Stimulated activated CD8-positive, alpha-beta memory T cell treated with anti-CD3 and anti-CD28 coated beads, Interleukin-4, amount 100 ng/mL, for 1 hour (primary cell): ENCODE results near the gene COL1A2.

Source experiments
- DNase-seq, 2 donors: peaks; one replicate each; pipeline ENCODE4 v3.0.0-alpha.2; 2020; ENCODE audit warnings: low read depth in 2 of 2, low spot score in 1 of 2

Gene COL1A2

GRCh38 chr7:94394437-94395140 is at the start of gene COL1A2:
Gene COL1A2 (plus strand): TSS chr7:94394895. CDS start chr7:94395032, 137 bp downstream.
- DNase-seq, result no peak

GRCh38 chr7:94345907-94346306 is 48.8 kb upstream of the COL1A2 start:
- DNase-seq, result no peak

GRCh38 chr7:94348142-94348541 is 46.6 kb upstream of the COL1A2 start:
- DNase-seq, result no peak

- no peak for DNase-seq
These were observed 44.0 kb upstream of the COL1A2 start for GRCh38 chr7:94350734-94351133.

- DNase-seq, result no peak
These were observed 43.0 kb upstream of the COL1A2 start for GRCh38 chr7:94351703-94352102.

GRCh38 chr7:94352887-94353286 is 41.8 kb upstream of the COL1A2 start:
- DNase-seq, result no peak

- no peak for DNase-seq
These were observed 39.7 kb upstream of the COL1A2 start for GRCh38 chr7:94354953-94355352.

- DNase-seq, result no peak
These were observed 39.2 kb upstream of the COL1A2 start for GRCh38 chr7:94355454-94355853.

GRCh38 chr7:94357076-94357475 is 37.6 kb upstream of the COL1A2 start:
- DNase-seq, result no peak

- DNase-seq, result no peak
These were observed 33.8 kb upstream of the COL1A2 start for GRCh38 chr7:94360926-94361325.

- DNase-seq, result no peak
These were observed 32.4 kb upstream of the COL1A2 start for GRCh38 chr7:94362276-94362675.

- no peak for DNase-seq
These were observed 29.9 kb upstream of the COL1A2 start for GRCh38 chr7:94364816-94365215.

GRCh38 chr7:94366163-94366562 is 28.5 kb upstream of the COL1A2 start:
- DNase-seq, result no peak

GRCh38 chr7:94366832-94367231 is 27.9 kb upstream of the COL1A2 start:
- no peak for DNase-seq

- no peak for DNase-seq
These were observed 26.7 kb upstream of the COL1A2 start for GRCh38 chr7:94367949-94368348.

GRCh38 chr7:94368371-94368791 is 26.3 kb upstream of the COL1A2 start:
- no peak for DNase-seq

GRCh38 chr7:94374231-94374630 is 20.5 kb upstream of the COL1A2 start:
- no peak for DNase-seq

- DNase-seq, result no peak
These were observed 19.8 kb upstream of the COL1A2 start for GRCh38 chr7:94374721-94375566.

- DNase-seq, result no peak
These were observed 19.0 kb upstream of the COL1A2 start for GRCh38 chr7:94375691-94376090.

GRCh38 chr7:94376281-94376680 is 18.4 kb upstream of the COL1A2 start:
- no peak for DNase-seq

- no peak for DNase-seq
These were observed 16.3 kb upstream of the COL1A2 start for GRCh38 chr7:94378356-94378755.

- DNase-seq, result no peak
These were observed 14.4 kb upstream of the COL1A2 start for GRCh38 chr7:94380264-94380663.
